ENCODE measurements around the gene SLC35F3.

DNA sequence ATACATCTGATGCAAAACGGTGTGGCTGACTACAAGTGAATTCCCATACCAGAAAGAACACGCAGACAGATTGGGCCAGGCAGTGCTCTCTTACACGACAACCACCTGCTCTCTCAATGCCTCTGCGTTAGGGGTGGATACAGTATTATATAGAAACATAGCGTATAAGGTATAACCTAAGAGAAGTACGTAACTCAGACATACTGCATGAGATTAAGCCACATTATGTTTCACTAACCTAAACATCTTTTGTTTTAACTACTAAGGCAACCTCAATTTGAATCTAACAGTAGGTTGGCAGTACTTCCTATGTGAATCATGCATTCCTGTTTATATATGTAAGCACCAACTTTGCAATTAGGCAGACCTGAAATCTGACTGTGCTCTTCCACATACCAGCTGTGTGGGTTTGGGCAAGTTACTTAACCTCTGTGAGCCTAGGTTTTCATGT is 410.6 kb downstream of the SLC35F3 start:
- TF ChIP-seq, protein P1, sequence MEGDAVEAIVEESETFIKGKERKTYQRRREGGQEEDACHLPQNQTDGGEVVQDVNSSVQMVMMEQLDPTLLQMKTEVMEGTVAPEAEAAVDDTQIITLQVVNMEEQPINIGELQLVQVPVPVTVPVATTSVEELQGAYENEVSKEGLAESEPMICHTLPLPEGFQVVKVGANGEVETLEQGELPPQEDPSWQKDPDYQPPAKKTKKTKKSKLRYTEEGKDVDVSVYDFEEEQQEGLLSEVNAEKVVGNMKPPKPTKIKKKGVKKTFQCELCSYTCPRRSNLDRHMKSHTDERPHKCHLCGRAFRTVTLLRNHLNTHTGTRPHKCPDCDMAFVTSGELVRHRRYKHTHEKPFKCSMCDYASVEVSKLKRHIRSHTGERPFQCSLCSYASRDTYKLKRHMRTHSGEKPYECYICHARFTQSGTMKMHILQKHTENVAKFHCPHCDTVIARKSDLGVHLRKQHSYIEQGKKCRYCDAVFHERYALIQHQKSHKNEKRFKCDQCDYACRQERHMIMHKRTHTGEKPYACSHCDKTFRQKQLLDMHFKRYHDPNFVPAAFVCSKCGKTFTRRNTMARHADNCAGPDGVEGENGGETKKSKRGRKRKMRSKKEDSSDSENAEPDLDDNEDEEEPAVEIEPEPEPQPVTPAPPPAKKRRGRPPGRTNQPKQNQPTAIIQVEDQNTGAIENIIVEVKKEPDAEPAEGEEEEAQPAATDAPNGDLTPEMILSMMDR (IDR thresholded peaks at IDR 0.05): no peak
- TF ChIP-seq POLR2A (IDR thresholded peaks at IDR 0.05): no peak
